Kidney capillary endothelial cell (primary cell): Measurements from ENCODE around the gene RABGGTA.
"Not testable (repeated sequence)": the region's sequence is repeated elsewhere in the genome, so short reads cannot be mapped to it uniquely, and the experiment has no call there.

Experiments
- DNase-seq: peaks from one replicate; pipeline ENCODE4 v3.0.0-alpha.2; 2018; ENCODE audit warnings: low spot score

RABGGTA gene

DNA sequence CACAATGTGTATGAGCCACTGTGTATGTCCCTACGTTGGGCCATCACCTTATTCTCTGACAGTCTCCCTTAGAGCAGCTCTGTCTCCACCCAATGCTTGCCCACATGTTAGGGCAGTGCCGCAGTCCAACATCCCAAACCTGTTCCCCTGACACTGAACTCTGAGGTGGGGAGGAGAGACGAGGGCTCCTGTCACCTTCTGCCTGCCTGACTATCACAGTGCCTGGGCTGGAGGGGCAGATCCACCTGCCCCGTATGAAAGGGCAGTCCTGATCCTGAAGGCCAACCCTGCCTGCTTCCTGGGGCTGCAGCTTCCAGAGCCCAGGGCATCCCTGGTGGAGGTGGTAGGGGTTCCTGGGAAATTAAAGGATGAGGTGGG, 10.6 kb downstream of the RABGGTA start:
- no peak for DNase-seq

DNA sequence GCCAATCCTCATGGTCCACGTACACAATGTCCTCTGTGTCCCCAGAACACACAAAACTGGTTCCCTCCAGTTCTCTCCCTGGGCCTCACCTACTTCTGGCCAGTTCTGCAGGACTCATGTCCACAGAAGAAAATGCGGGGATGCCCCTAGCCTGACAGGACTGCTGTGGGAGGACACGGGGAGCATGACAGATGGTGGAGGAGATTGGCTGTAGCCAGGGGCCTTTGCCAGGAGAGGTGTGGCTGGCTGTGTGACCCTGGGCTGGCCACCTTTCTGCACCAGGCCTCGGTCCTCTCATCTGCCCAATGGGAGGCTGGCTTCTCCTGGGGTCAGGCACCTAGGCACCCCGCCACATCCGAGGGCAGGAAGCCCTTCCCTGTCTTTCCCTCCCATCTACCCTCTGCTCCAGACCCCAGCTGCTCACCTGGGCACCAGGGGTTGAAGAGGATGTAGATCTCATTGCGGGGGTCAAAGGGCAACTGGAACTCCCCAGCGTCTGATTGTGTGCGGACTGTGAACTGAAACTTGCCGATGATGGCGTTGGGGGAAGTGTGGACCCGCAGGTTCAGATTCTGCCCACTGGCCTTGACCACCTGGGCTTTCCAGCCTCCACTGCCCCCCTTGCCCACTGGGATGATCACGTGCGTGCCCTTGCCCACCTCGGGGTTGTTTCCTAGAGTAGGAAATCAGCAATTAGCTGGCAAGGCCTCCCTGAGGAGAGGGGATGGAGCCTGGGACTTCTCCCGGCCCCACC, 11.2 kb downstream of the RABGGTA start:
- no peak for DNase-seq

DNA sequence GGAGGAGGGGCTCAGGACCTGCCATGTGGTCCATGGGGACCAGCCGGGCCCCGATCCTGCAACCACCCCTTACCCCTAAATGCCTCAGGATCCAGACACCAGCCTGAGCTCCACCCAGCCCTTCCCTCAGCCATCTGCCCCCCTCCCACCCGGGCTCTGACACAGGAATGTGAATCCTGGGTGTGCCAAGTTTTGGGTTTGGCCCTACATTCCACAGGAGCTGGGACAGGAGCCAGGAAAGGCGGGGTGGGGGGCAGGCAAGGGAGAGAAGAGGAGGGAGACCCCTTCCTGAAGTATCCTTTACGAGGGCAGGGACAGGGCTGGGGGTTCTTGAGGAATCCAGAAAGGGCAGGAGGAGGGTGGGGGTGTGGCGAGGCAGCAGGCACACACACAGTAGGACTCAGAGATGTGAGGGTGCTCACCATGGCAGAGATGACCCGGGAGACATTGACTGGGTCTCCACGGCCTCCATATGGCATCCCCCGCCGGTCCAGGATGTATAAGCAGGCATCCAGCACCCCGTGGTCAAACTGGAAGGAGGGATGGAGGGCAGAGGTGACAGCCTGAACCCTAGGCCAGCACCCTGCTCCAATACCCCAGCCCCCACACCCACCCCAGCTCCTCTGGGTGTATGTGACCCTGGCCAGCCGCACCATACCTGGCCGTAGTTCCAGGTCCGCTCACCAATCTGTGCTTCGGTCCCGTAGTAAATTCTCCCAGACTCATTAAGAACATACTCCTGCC, 11.9 kb downstream of the RABGGTA start:
- no peak for DNase-seq

GRCh38 chr14:24258548-24259265, 12.7 kb downstream of the RABGGTA start:
- DNase-seq = no peak

GRCh38 chr14:24258119-24258518, 13.3 kb downstream of the RABGGTA start:
- DNase-seq = no peak

GRCh38 chr14:24256960-24257359, 14.4 kb downstream of the RABGGTA start:
- DNase-seq = no peak

DNA sequence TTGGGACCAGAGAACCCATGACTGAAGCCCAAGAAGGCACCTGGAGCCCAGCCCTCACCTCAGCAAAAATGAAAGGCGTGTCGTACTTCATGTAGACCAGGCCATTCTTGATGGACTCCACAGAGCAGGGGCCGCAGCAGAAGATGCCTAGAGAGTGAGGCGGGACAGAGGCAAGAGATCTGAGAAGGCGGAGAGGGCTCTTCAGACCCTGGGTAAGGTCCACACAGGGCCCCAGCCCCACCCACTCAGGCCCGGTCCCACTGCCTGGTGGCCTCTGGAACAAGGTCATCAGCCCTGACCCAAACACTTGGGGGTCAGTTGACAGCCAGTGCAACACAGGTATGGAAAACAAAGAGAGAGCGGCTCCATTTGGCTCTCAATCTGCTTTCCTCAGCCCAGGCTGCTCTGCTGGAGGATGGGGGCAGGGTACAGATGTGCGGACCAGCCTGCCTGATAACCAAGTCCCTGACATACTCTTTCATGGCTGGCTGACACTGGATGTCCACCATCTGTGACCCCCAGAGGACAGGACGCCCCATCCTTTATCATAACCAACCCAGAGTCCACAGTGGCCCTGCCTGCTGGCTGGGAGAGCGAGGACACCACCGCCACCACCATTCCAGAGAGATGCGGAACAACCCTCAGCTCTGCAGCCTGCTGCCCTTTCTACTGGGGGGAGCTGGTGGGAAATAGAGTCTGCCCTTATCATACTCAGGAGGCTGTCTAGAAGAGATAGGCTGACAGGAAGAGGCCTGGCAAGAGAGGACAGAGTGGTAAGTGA, 15.3 kb downstream of the RABGGTA start:
- no peak for DNase-seq

DNA sequence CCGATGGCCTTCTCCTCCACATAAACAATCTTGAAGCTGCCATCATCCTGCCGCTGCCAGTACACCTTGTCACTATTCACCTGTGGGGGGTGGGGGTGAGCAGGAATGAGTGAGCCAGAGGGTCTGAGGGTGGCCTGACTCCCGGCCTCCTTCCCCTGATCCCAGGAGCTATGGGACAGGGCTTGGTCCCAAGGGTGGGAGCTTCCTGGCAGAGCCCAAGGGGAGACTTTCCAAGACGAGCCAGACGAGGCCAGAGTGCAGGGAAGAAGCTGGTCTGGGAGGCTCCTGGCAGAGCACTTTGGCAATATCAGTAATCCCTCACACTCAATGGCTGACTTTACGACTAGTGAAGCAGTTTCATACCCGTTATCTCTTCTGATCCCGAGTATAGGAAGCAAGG, 16.0 kb downstream of the RABGGTA start:
- no peak for DNase-seq

GRCh38 chr14:24254630-24255392, 16.6 kb downstream of the RABGGTA start:
- DNase-seq = no peak

GRCh38 chr14:24253936-24254335, 17.5 kb downstream of the RABGGTA start:
- DNase-seq = no peak

DNA sequence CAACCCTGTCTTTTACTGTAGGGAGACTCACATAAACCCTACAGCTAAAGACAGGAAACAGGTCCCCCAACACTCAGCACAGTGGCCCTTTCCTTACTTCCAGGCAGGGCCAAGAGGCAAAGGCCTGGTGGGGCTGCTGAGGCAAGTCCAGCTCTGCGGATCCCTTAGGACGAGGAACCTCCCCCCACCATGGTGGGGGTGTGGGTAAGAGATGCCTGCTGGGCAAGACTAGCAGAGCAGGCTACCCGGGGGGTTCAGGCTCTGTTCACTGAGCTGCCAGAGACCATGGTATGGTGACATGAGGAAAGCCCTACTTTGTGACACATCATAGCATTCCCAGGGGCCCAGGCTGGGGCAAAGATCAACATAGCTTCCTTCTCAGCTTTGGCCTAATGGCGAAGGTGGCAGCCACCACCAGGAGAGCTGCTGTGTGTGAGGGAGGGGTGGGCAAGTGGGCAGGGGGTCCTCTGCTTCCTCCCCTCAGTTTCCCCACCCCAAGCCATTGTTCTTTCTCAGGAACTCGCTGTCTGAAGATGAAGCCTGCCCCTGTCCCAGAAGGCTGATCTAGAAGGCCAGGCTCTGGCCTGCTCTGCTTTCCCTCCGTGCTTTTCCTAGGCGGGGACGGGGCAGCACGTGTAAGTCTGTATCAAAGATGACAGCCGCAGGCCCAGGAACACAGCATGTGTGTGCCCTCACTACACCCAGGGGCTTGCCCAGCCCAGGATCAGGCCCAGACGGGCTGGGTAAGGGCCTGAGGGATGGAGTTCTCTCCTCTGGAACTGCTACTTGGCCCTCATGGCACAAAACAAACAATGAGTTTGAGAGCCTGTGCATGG, 18.9 kb downstream of the RABGGTA start:
- DNase-seq = no peak

DNA sequence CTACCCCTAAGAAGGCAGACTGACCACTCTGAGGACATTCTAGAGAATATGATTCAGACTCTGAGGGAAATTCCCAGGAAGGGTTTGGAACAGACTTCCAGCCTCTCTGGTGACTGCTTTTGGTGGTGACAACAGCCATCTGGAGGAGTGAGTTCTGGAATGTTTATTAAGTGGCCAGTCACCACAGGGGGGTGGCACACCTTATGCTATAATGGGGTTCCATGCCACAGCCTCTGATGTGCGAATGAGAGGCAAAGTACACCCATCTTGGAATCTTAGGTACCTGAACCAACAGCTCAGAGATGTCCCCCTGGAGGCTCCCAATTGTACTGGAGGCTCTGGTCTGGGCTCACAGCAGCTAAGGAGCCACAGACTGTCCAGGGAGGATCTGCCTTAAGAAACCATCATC, 19.5 kb downstream of the RABGGTA start:
- no peak for DNase-seq

- no peak for DNase-seq
These were observed 21.0 kb downstream of the RABGGTA start for GRCh38 chr14:24250354-24250753.

GRCh38 chr14:24249230-24250021, 22.0 kb downstream of the RABGGTA start:
- no peak for DNase-seq

DNA sequence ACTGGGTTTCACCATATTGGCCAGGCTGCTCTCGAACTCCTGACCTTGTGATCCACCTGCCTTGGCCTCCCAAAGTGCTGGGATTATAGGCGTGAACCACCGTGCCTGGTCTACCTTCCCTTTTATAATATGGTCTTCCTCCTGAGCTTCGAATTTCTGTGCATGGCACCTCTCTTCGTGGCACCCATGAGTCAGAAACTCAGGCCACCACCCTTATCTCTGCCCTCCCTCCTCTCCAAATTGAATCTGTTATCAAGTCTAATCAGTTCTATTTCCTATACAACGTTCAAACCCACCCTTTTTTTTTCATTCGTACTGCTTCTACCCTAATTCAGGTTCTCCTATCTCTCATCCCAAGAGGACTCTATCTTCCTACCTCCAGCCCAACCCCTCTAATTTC, 24.0 kb downstream of the RABGGTA start:
- DNase-seq = no peak

- no peak for DNase-seq
These were observed 24.6 kb downstream of the RABGGTA start for GRCh38 chr14:24246765-24247212.

DNA sequence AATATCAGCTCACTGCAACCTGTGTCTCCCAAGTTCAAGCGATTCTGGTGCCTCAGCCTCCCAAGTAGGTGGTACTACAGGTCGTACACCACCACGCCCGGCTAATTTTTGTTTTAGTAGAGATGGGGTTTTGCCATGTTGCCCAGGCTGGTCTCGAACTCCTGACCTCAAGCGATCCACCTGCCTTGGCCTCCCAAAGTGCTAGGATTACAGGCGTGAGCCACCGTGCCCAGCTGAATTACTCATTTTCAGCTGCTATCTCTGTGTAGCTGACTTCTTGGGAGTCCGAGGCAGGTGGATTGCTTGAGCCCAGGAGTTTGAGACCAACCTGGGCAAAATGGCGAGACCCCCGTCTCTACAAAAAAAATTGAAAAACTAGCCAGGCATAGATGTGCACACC, 26.0 kb downstream of the RABGGTA start:
- not testable (repeated sequence) for DNase-seq

DNA sequence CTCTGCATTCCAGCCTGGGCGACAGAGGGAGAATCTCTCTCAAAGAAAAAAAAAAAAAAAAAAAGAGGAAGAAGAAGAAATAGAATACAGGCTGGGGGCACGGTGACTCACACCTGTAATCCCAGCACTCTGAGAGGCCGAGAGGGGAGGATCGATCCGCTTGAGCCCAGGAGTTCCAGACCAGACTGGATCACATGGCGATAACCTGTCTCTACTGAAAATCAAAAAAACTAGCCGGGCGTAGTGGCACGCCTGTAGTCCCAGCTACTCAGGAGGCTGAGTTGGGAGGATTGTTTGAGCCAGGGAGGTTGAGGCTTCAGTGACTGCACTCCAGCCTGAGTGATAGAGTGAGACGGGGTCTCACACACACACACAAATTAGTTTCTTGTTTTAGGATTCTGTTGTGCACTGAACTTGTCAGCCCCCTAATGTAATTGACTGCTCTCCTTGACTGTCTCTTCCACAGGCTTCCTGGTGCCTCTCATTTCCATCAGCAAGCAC, 28.0 kb downstream of the RABGGTA start:
- DNase-seq = no peak

GRCh38 chr14:24241829-24242443, 29.5 kb downstream of the RABGGTA start:
- peak; percentile 86 for DNase-seq
